H1 (cell line): ENCODE measurements around the gene SOCS7. TPM values are rescaled to one million over a fixed set of nuclear protein-coding genes. Genes with fewer than 3 reads are reported as not detected.

Experiments used
- CTCF ChIA-PET: fragments of 300-600 bp; sonication (Branson Sonifier 250); formaldehyde crosslinking; loops from one replicate; lab custom pipeline; 2021; ENCODE audit not compliant: partially characterized antibody; lab: Charles Lee
- POLR2A ChIA-PET: fragments of 300-600 bp; sonication (Branson Sonifier 250); formaldehyde crosslinking; loops from one replicate; lab custom pipeline; 2021; ENCODE audit warnings: inconsistent platforms; ENCODE audit not compliant: partially characterized antibody; lab: Charles Lee
- DNase-seq, 2 experiments: peaks; one replicate each; pipeline versions ENCODE4 v3.0.0 to v3.0.0-alpha.2; 2010 to 2022; ENCODE audit warnings: low spot score in 2 of 2, low read depth in 1 of 2, mixed read lengths in 1 of 2
- FAIRE-seq: peaks from 2 replicates; lab custom pipeline; 2011; peaks lifted over from hg19 to GRCh38; lab: Jason Lieb, UNC
- H2AFZ ChIP-seq: 2 replicates; pipeline ENCODE4 v1.8.1; 2012; ENCODE audit warnings: low read length, inconsistent platforms
- H2AK5ac ChIP-seq: 2 replicates; pipeline ENCODE4 v1.6.1; 2013; ENCODE audit warnings: low read depth, low read length
- H2BK120ac ChIP-seq: replicated peaks from 2 replicates; pipeline ENCODE3; 2013; ENCODE audit warnings: low read depth, low read length, inconsistent platforms
- H2BK12ac ChIP-seq: 2 replicates; pipeline ENCODE4 v1.6.1; 2013; ENCODE audit warnings: low read depth, low read length
- H2BK15ac ChIP-seq: 2 replicates; pipeline ENCODE4 v1.6.1; 2013; ENCODE audit warnings: low read length
- H2BK20ac ChIP-seq: 2 replicates; pipeline ENCODE4 v1.6.1; 2013; ENCODE audit warnings: low read length
- H2BK5ac ChIP-seq: 2 replicates; pipeline ENCODE4 v1.6.1; 2013; ENCODE audit warnings: low read depth, low read length
- H3K14ac ChIP-seq: 2 replicates; pipeline ENCODE4 v1.6.1; 2013; ENCODE audit warnings: inconsistent platforms; ENCODE audit not compliant: insufficient read length
- H3K18ac ChIP-seq: 2 replicates; pipeline ENCODE4 v1.6.1; 2013; ENCODE audit warnings: low read length; ENCODE audit errors: extremely low read depth
- H3K23ac ChIP-seq: 2 replicates; pipeline ENCODE4 v1.6.1; 2013; ENCODE audit warnings: inconsistent platforms; ENCODE audit not compliant: insufficient read length
- H3K23me2 ChIP-seq: 2 replicates; pipeline ENCODE4 v1.6.1; 2013; ENCODE audit warnings: low read depth, low read length
- H3K27ac ChIP-seq: 2 replicates; pipeline ENCODE4 v1.6.1; 2011; ENCODE audit warnings: low read depth, low read length, inconsistent platforms
- H3K27me3 ChIP-seq, 4 experiments: replicated peaks in 1 of 4; 1 replicate in 1 of 4; 2 replicates in 3 of 4; pipeline versions ENCODE4 v1.6.1 to v1.8.1; 2011 to 2013; ENCODE audit warnings: low read length in 3 of 4, mild to moderate bottlenecking in 3 of 4, inconsistent platforms in 2 of 4, mixed read lengths in 2 of 4, moderate library complexity in 1 of 4; ENCODE audit not compliant: control insufficient read depth in 3 of 4, insufficient read depth in 3 of 4; ENCODE audit errors: extremely low read depth in 1 of 4
- H3K36me3 ChIP-seq, 4 experiments: 2 replicates each; pipeline versions ENCODE4 v1.6.1 to v1.8.1; 2011 to 2013; ENCODE audit warnings: mild to moderate bottlenecking in 4 of 4, low read length in 3 of 4, moderate library complexity in 2 of 4, control low read depth in 1 of 4, inconsistent platforms in 1 of 4; ENCODE audit not compliant: insufficient read depth in 4 of 4, control insufficient read depth in 2 of 4
- H3K4ac ChIP-seq: replicated peaks from 2 replicates; pipeline ENCODE3; 2013; ENCODE audit warnings: low read length, low read depth, mixed read lengths, inconsistent platforms; ENCODE audit not compliant: insufficient read length
- H3K4me1 ChIP-seq, 4 experiments: replicated peaks in 1 of 4; 1 replicate in 1 of 4; 2 replicates in 3 of 4; pipeline versions ENCODE4 v1.6.1 to v1.8.1; 2011 to 2013; ENCODE audit warnings: low read length in 3 of 4, inconsistent platforms in 2 of 4, mixed read lengths in 1 of 4; ENCODE audit not compliant: insufficient read depth in 4 of 4, control insufficient read depth in 3 of 4
- H3K4me2 ChIP-seq, 2 experiments: 2 replicates each; pipeline versions ENCODE4 v1.6.1 to v1.8.1; 2011 to 2013; ENCODE audit warnings: low read depth in 2 of 2, low read length in 2 of 2, control low read depth in 1 of 2, inconsistent platforms in 1 of 2, mild to moderate bottlenecking in 1 of 2; ENCODE audit not compliant: insufficient read depth in 1 of 2
- H3K4me3 ChIP-seq, 4 experiments: fragments of 200-600, 300-600 bp in 1 of 4; sonication (generic), shearing (Covaris generic), sonication (Bioruptor Twin) in 1 of 4; 2 replicates each; pipeline versions ENCODE4 v1.5.1 to v1.8.1; 2011 to 2016; ENCODE audit warnings: low read length in 4 of 4, low read depth in 3 of 4, control low read depth in 2 of 4, inconsistent platforms in 2 of 4, mild to moderate bottlenecking in 2 of 4, mixed read lengths in 1 of 4, moderate library complexity in 1 of 4; ENCODE audit not compliant: insufficient read depth in 2 of 4; ENCODE audit errors: extremely low read depth in 1 of 4
- H3K56ac ChIP-seq: replicated peaks from 2 replicates; pipeline ENCODE3; 2013; ENCODE audit warnings: low read depth, mild to moderate bottlenecking, mixed read lengths, low read length, inconsistent platforms; ENCODE audit not compliant: insufficient read length
- H3K79me1 ChIP-seq: 2 replicates; pipeline ENCODE4 v1.6.1; 2013; ENCODE audit warnings: low read depth, low read length, control low read depth
- H3K79me2 ChIP-seq, 2 experiments: 2 replicates each; pipeline versions ENCODE4 v1.6.1 to v1.8.1; 2012 to 2013; ENCODE audit warnings: low read length in 2 of 2, mild to moderate bottlenecking in 2 of 2, inconsistent platforms in 1 of 2; ENCODE audit not compliant: insufficient read depth in 2 of 2, control insufficient read depth in 1 of 2
- H3K9ac ChIP-seq, 4 experiments: replicated peaks in 1 of 4; 1 replicate in 1 of 4; 2 replicates in 3 of 4; pipeline versions ENCODE4 v1.6.1 to v1.8.1; 2011 to 2013; ENCODE audit warnings: low read depth in 3 of 4, low read length in 3 of 4, control low read depth in 2 of 4, mild to moderate bottlenecking in 2 of 4, moderate library complexity in 2 of 4, inconsistent platforms in 1 of 4; ENCODE audit errors: extremely low read depth in 1 of 4
- H3K9me3 ChIP-seq, 2 experiments: 2 replicates each; pipeline versions ENCODE4 v1.6.1 to v1.8.1; 2012 to 2013; ENCODE audit warnings: mild to moderate bottlenecking in 2 of 2, moderate library complexity in 2 of 2, control low read depth in 1 of 2, inconsistent platforms in 1 of 2, low read depth in 1 of 2, low read length in 1 of 2, mixed read lengths in 1 of 2; ENCODE audit not compliant: insufficient read depth in 2 of 2
- H4K20me1 ChIP-seq, 2 experiments: replicated peaks in 1 of 2; 2 replicates each; pipeline versions ENCODE3 to v1.8.1; 2011 to 2013; ENCODE audit warnings: inconsistent platforms in 2 of 2, low read length in 2 of 2, mild to moderate bottlenecking in 1 of 2; ENCODE audit not compliant: insufficient read depth in 2 of 2, control insufficient read depth in 1 of 2
- H4K5ac ChIP-seq: 2 replicates; pipeline ENCODE4 v1.6.1; 2013; ENCODE audit warnings: low read length, low read depth, mixed read lengths, inconsistent platforms; ENCODE audit not compliant: insufficient read length
- H4K8ac ChIP-seq: 2 replicates; pipeline ENCODE4 v1.8.0; 2013; ENCODE audit warnings: mild to moderate bottlenecking, moderate library complexity, low read length, inconsistent platforms; ENCODE audit not compliant: insufficient read depth; ENCODE audit errors: extremely low read depth
- H4K91ac ChIP-seq: replicated peaks from 2 replicates; pipeline ENCODE3; 2013; ENCODE audit warnings: low read length, mixed read lengths, inconsistent platforms; ENCODE audit not compliant: insufficient read length
- GTF2F1 ChIP-seq: IDR thresholded peaks from 2 replicates; pipeline ENCODE4 v1.6.1; 2012; ENCODE audit warnings: low read depth, low read length, improper control_type of control experiment, borderline replicate concordance
- TAF7 ChIP-seq: optimal IDR thresholded peaks from 2 replicates; pipeline ENCODE3; 2011; ENCODE audit warnings: low read depth, mild to moderate bottlenecking, inconsistent platforms, low read length, moderate library complexity, borderline replicate concordance
- YY1 ChIP-seq: IDR thresholded peaks from 2 replicates; pipeline ENCODE4 v1.6.1; 2011; ENCODE audit warnings: low read depth, mild to moderate bottlenecking, low read length
- WGBS, 2 experiments: shearing (Covaris generic) in 1 of 2; methylation state at CpG; one replicate each; pipeline versions ENCODE4 v1.1.6 to v1.1.7; 2013 to 2015; ENCODE audit warnings: low lambda C conversion rate in 2 of 2, mixed read lengths in 2 of 2, inconsistent platforms in 1 of 2, low coverage in 1 of 2, missing lambda C conversion rate in 1 of 2; ENCODE audit not compliant: insufficient replicate concordance in 2 of 2, insufficient coverage in 1 of 2, insufficient read length in 1 of 2; ENCODE audit errors: extremely low coverage in 1 of 2, missing lambda C conversion rate in 1 of 2; 5-methylcytosine and 5-hydroxymethylcytosine counted together
- polyA plus RNA-seq, 7 experiments: library from polyadenylated mRNA; depleted of rRNA in 3 of 7; stranded (reverse) in 5 of 7; unstranded in 2 of 7; fragments of >200 nt in 5 of 7; fragments of 200-250 nt in 2 of 7; gene quantifications; 1 replicate in 5 of 7; 2 replicates in 1 of 7; 4 replicates in 1 of 7; pipeline versions ENCODE4 v1.2.1 to v1.2.3, GENCODE V29; 2011 to 2013; ENCODE audit warnings: missing spikeins in 2 of 7, mixed read lengths in 2 of 7
- total RNA-seq: library from RNA; stranded (reverse); fragmentation: NEBNext Ultra II Directional; extraction: Animal tissue kit (Norgen Biotek cat#: 25700); gene quantifications from 2 replicates; pipeline ENCODE4 v1.2.1, GENCODE V29; 2021

Gene SOCS7
- total and polyA plus RNA-seq, 2 of the 8 experiments (the other 6 are each of a cell fraction or from before 2014, with no cell fraction given): 13.5 to 26.9 TPM

DNA sequence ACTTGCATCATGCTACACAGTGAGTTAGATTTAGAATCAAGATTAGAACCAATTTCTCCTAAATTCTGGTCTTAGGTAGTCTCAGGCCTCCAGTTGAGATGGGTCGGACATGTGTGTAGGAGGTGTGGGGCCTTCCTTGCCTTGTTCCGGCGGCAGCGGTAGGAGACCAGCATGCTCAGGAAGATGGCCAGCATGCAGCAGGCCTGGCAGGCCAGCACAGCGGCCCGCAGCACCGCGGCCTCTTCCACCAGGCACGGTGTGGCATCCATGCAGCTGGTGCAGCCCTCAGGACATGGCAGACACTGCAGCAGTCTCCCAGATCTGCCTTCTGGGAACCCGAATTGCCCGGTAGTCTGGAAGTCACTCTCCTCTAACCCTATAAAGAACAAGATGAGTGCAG lies 14.8 kb upstream of the SOCS7 start:
- no peak overlapping the region for H3K9ac ChIP-seq
- no peak overlapping the region for H3K4me2 ChIP-seq
- FAIRE-seq (no peak), DNase-seq (no peak)
- H4K91ac ChIP-seq: no peak overlapping the region
- H3K23me2 ChIP-seq: no peaks in the 10 kb centered on the region
- H3K9me3 ChIP-seq: no peaks in the 10 kb centered on the region
- H3K56ac ChIP-seq: no peak overlapping the region
- WGBS, 2 experiments: 89% methylated on average over 11 of the region's 11 CpGs; no CpG with 5 or more reads in 1 of the 2 experiments
- no peak overlapping the region for H2BK15ac ChIP-seq
- H3K23ac ChIP-seq: no peak overlapping the region
- TF ChIP-seq YY1 (no peak), TAF7 (no peak), GTF2F1 (no peak)
- ChIA-PET POLR2A (interaction anchor here (0.9 to 4.5 kb wide), 4 partner anchors 11 to 78 kb away, joined by 3 to 28 read pairs (median 4); no protein-coding TSS in a partner anchor), CTCF (interaction anchor here (4.5 to 12.0 kb wide), 6 partner anchors 8 to 77 kb away, joined by 39 to 192 read pairs (median 102); partner anchors contain the start of genes GPR179 and SOCS7)
- peaks cover 0 to 9% (median 5%) of the 10 kb centered on the region in 4 experiments; a peak in 4 of 7 replicates for H3K4me1 ChIP-seq
- no peaks in the 10 kb centered on the region for H3K36me3 ChIP-seq
- H4K5ac ChIP-seq: no peak overlapping the region
- no peak overlapping the region for H2AK5ac ChIP-seq
- no peak overlapping the region for H3K14ac ChIP-seq
- H3K79me2 ChIP-seq: no peaks in the 10 kb centered on the region
- no peak overlapping the region for H2AFZ ChIP-seq
- no peak overlapping the region for H2BK20ac ChIP-seq
- no peak overlapping the region for H3K18ac ChIP-seq
- H3K4me3 ChIP-seq: no peak overlapping the region
- no peaks in the 10 kb centered on the region for H3K27me3 ChIP-seq
- no peak overlapping the region for H3K4ac ChIP-seq
- H2BK120ac ChIP-seq: no peak overlapping the region
- no peaks in the 10 kb centered on the region for H3K79me1 ChIP-seq
- H3K27ac ChIP-seq: no peak overlapping the region
- H4K20me1 ChIP-seq: no peaks in the 10 kb centered on the region
- no peak overlapping the region for H4K8ac ChIP-seq
- no peak overlapping the region for H2BK5ac ChIP-seq
- H2BK12ac ChIP-seq: no peak overlapping the region
